Measurements from ENCODE around the gene SHD.
A peak's percentile ranks its signal among the peaks of the same experiment; 100 is the strongest.
"Not testable (repeated sequence)": the region's sequence is repeated elsewhere in the genome, so short reads cannot be mapped to it uniquely, and the experiment has no call there.

SHD gene

DNA sequence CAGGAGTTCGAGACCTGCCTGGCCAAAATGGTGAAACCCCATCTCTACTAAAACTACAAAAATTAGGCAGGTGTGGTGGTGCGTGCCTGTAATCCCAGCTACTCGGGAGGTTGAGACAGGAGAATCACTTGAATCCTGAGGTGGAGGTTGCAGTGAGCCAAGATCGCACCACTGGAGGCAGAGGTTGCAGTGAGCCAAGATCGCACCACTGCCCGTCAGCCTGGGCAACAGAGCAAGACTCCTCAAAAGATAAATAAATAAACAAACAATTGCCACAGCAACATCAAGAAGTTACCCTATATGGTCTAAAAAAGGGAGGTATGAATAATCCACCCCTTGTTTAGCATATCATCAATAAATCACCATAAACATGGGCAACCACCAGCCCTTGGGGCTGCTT lies 33.1 kb upstream of the SHD start:
- not testable (repeated sequence) for H3K27me3 ChIP-seq (ENCODE audit: insufficient read depth, low read length); H3K9me3 ChIP-seq (ENCODE audit: insufficient read depth, low read depth, low read length); H3K4me1 ChIP-seq (ENCODE audit: insufficient read depth, low read length)
- peak overlapping the region; percentile 89; the same call in 1 of the 2 replicates for H3K9ac ChIP-seq (ENCODE audit: low read depth, low read length)
- peaks cover 25% of the 10 kb centered on the region for H3K36me3 ChIP-seq (ENCODE audit: insufficient read depth, low read depth, low read length)
- H3K4me3 ChIP-seq (ENCODE audit: low read length), result peak overlapping the region; percentile 85; the same call in 1 of the 2 replicates
- H3K27ac ChIP-seq (ENCODE audit: low read length), result peak overlapping the region; percentile 46

DNA sequence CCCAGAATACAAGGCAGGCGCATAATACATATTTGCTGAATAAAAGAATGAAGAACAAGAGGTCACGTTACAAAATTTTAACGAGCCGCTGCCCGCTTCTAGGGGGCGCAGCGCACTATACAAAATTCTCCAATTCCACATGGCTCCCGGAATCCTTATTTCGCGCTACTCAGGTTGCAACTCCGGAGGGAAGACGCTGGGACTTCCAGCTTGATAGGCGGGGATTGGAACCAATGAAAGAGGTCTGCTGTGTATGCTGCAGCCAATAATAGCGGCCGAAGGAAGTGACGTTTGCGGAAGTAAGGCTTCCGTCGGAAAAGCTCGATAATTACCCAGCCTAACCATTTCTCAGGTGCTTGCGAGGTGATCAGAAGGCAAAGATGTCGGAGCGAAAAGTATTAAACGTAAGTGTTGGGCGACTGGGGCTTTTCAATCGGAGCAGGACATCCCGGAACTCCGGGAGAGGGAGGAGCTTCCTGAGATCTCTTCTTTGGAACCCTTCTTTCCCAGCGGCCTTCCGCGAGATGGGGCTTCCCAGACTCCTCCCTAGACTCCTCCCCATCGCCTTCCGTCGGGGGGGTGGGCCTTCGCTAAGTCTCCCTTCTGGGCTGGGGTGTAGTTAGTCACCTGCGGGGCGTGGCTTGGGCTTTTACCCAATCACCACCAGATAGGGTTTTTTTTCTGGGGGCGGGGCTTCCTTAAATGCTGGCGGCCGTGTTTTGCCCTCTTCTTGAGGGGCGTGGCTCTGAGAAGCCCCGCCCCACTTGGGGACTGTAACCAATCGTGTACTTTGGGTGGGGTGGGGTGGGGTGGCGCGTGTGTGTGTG lies 32.1 kb upstream of the SHD start, which contains the start of gene YJU2:
Gene YJU2, plus strand, starts transcription at position 314 of the 827 bp plus-strand sequence. Its CDS starts 67 bp downstream, at position 381.
- peak within 1 kb of the TSS; percentile 80 for H3K27ac ChIP-seq (ENCODE audit: low read length)
- no peaks in the 10 kb centered on the region; the same call in 1 of the 2 replicates for H3K4me1 ChIP-seq (ENCODE audit: insufficient read depth, low read length)
- peak within 1 kb of the TSS; percentile 85 for H3K4me3 ChIP-seq (ENCODE audit: low read length)
- peak within 1 kb of the TSS; percentile 89 for H3K9ac ChIP-seq (ENCODE audit: low read depth, low read length)
- H3K27me3 ChIP-seq (ENCODE audit: insufficient read depth, low read length), result 0 out of 2 replicates have a peak, but pooled peaks cover 1% of the 10 kb centered on the region
- no peaks in the 10 kb centered on the region; the same call in 1 of the 2 replicates for H3K9me3 ChIP-seq (ENCODE audit: insufficient read depth, low read depth, low read length)
- peaks cover 36% of the 10 kb centered on the region for H3K36me3 ChIP-seq (ENCODE audit: insufficient read depth, low read depth, low read length)

DNA sequence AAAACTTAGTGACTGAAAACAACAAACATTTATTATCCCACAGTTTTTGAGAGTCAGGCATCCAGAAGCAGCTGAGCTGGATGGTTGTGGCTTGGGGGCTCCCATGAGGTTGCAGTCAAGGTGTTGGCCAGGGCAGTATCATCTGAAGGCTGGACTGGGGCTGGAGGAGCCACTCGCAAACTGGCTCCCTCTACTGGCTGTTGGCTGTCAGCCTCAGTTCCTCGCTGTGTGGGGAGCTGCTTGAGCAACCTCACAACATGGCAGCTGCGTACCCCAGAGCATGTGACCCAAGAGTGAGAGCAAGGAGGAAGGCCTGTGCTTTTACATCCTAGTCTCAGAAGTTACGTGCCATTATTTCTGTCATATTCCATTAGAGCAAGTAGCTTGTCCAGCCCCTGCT lies 22.5 kb upstream of the SHD start:
- no peak overlapping the region for H3K4me3 ChIP-seq (ENCODE audit: low read length)
- H3K36me3 ChIP-seq (ENCODE audit: insufficient read depth, low read depth, low read length), result peaks cover 66% of the 10 kb centered on the region
- H3K9me3 ChIP-seq (ENCODE audit: insufficient read depth, low read depth, low read length), result peaks cover 6% of the 10 kb centered on the region; the same call in 1 of the 2 replicates
- H3K27me3 ChIP-seq (ENCODE audit: insufficient read depth, low read length), result no peaks in the 10 kb centered on the region
- H3K9ac ChIP-seq (ENCODE audit: low read depth, low read length), result no peak overlapping the region
- H3K27ac ChIP-seq (ENCODE audit: low read length), result no peak overlapping the region
- H3K4me1 ChIP-seq (ENCODE audit: insufficient read depth, low read length), result no peaks in the 10 kb centered on the region

DNA sequence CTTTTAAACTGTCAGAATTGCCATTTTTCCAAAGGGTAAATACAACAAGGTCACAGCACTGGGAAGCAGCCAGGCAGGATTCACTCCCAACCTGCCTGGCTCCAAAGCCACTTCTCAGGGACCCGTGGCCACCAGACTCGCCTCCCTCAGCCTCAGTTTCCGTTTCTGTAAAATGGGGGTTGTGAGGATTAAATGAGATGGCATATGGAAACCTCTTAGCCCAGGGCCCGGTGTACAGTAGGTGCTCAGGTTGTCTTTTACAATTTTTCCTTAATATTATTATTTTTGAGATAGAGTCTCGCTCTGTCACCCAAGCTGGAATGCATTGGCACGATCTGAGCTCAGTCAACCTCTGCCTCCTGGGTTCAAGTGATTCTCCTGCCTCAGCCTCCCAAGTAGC lies 22.0 kb upstream of the SHD start:
- no peak overlapping the region for H3K27ac ChIP-seq (ENCODE audit: low read length)
- H3K36me3 ChIP-seq (ENCODE audit: insufficient read depth, low read depth, low read length), result peaks cover 62% of the 10 kb centered on the region
- H3K4me1 ChIP-seq (ENCODE audit: insufficient read depth, low read length), result no peaks in the 10 kb centered on the region
- H3K4me3 ChIP-seq (ENCODE audit: low read length), result no peak overlapping the region
- peaks cover 6% of the 10 kb centered on the region; the same call in 1 of the 2 replicates for H3K9me3 ChIP-seq (ENCODE audit: insufficient read depth, low read depth, low read length)
- H3K9ac ChIP-seq (ENCODE audit: low read depth, low read length), result no peak overlapping the region
- H3K27me3 ChIP-seq (ENCODE audit: insufficient read depth, low read length), result no peaks in the 10 kb centered on the region

DNA sequence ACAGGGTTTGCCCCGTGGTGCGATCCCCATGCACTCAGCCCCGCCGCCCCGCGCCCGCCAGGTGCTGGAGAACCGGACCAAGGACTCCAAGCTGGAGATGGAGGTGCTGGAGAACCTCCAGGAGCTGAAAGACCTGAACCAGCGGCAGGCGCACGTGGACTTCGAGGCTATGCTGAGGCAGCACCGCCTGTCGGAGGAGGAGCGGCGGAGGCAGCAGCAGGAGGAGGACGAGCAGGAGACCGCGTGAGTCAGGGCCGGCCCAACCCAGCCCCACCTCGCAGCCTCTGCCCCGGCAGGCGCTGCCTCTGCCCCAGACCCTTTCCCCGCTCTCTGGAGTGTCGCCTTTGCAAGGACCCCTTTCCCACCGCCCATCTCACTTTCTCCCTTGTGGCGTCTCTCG lies 20.9 kb upstream of the SHD start:
- Histone ChIP-seq H3K36me3 (ENCODE audit: insufficient read depth, low read depth, low read length) (peaks cover 65% of the 10 kb centered on the region), H3K4me3 (ENCODE audit: low read length) (no peak overlapping the region), H3K9me3 (ENCODE audit: insufficient read depth, low read depth, low read length) (peaks cover 6% of the 10 kb centered on the region; the same call in 1 of the 2 replicates), H3K27ac (ENCODE audit: low read length) (no peak overlapping the region), H3K27me3 (ENCODE audit: insufficient read depth, low read length) (no peaks in the 10 kb centered on the region), H3K4me1 (ENCODE audit: insufficient read depth, low read length) (no peaks in the 10 kb centered on the region), H3K9ac (ENCODE audit: low read depth, low read length) (no peak overlapping the region)

DNA sequence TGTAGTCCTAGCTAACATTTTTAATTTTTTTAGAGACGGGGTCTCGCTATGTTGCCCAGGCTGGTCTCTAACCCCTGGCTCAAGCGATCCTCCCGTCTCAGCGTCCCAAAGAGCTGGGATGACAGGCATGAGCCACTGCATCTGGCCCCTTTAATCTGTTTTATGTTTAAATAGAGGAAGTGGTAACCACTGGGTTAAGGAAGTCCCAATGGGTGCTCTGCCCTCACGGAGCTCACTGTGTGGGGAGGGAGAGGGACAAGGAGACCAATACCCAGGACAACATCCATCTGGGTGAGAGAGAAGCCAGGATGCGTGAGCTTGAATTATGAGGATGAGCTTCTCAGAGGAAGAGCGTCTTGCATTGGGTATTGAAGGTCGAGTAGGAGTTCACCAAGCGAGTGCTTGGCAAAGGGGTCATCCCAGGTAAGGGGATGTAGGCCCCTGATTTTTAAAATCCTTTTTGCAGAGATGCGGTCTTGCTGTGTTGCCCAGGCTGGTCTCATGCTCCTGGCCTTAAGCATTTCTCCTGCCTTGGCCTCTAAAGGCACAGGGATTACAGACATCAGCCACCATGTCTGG lies 18.4 kb upstream of the SHD start:
- Histone ChIP-seq H3K27ac (ENCODE audit: low read length) (no peak overlapping the region), H3K36me3 (ENCODE audit: insufficient read depth, low read depth, low read length) (peaks cover 62% of the 10 kb centered on the region)

GRCh38 chr19:4264812-4265211 lies 14.3 kb upstream of the SHD start:
- H3K27ac ChIP-seq (ENCODE audit: low read length), result no peak overlapping the region
- no peaks in the 10 kb centered on the region for H3K4me1 ChIP-seq (ENCODE audit: insufficient read depth, low read length)
- H3K9ac ChIP-seq (ENCODE audit: low read depth, low read length), result no peak overlapping the region
- no peak overlapping the region for H3K4me3 ChIP-seq (ENCODE audit: low read length)
- H3K9me3 ChIP-seq (ENCODE audit: insufficient read depth, low read depth, low read length), result no peaks in the 10 kb centered on the region
- H3K27me3 ChIP-seq (ENCODE audit: insufficient read depth, low read length), result no peaks in the 10 kb centered on the region
- peaks cover 56% of the 10 kb centered on the region for H3K36me3 ChIP-seq (ENCODE audit: insufficient read depth, low read depth, low read length)

More for the DNA sequence above, 18.4 kb upstream of the SHD start:
- Histone ChIP-seq H3K27me3 (ENCODE audit: insufficient read depth, low read length) (no peaks in the 10 kb centered on the region), H3K9me3 (ENCODE audit: insufficient read depth, low read depth, low read length) (peaks cover 6% of the 10 kb centered on the region; the same call in 1 of the 2 replicates), H3K9ac (ENCODE audit: low read depth, low read length) (no peak overlapping the region), H3K4me1 (ENCODE audit: insufficient read depth, low read length) (no peaks in the 10 kb centered on the region), H3K4me3 (ENCODE audit: low read length) (no peak overlapping the region)

DNA sequence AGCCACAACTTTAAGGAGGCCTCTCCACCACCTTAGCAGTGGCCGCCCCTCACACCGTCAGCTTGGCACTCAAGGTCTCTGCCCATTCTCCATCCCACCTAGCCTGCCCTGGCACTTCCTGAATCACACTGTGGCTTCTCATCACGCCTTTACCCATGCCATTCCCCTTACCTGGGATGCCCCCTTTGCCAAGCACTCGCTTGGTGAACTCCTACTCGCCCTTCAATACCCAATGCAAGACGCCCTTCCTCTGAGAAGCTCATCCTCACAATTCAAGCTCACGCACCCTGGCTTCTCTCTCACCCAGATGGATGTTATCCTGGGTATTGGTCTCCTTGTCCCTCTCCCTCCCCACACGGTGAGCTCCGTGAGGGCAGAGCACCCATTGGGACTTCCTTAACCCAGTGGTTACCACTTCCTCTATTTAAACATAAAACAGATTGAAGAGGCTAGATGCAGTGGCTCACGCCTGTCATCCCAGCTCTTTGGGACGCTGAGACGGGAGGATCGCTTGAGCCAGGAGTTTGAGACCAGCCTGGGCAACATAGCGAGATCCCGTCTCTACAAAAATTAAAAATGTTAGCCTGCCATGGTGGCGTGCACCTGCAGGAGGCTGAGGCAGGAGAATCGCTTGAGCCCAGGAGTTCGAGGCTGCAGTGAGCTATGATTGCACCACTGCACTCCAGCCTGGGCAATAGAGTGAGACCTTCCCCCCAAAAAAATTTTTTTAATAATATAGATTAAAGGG lies 12.6 kb upstream of the SHD start:
- Histone ChIP-seq H3K9me3 (ENCODE audit: insufficient read depth, low read depth, low read length) (no peaks in the 10 kb centered on the region), H3K27me3 (ENCODE audit: insufficient read depth, low read length) (no peaks in the 10 kb centered on the region), H3K9ac (ENCODE audit: low read depth, low read length) (no peak overlapping the region), H3K4me1 (ENCODE audit: insufficient read depth, low read length) (no peaks in the 10 kb centered on the region), H3K4me3 (ENCODE audit: low read length) (no peak overlapping the region), H3K36me3 (ENCODE audit: insufficient read depth, low read depth, low read length) (peaks cover 43% of the 10 kb centered on the region), H3K27ac (ENCODE audit: low read length) (no peak overlapping the region)

- Histone ChIP-seq H3K9ac (ENCODE audit: low read depth, low read length) (no peak overlapping the region), H3K27me3 (ENCODE audit: insufficient read depth, low read length) (no peaks in the 10 kb centered on the region), H3K4me1 (ENCODE audit: insufficient read depth, low read length) (no peaks in the 10 kb centered on the region), H3K9me3 (ENCODE audit: insufficient read depth, low read depth, low read length) (no peaks in the 10 kb centered on the region), H3K27ac (ENCODE audit: low read length) (no peak overlapping the region), H3K4me3 (ENCODE audit: low read length) (no peak overlapping the region), H3K36me3 (ENCODE audit: insufficient read depth, low read depth, low read length) (peaks cover 41% of the 10 kb centered on the region)
Observed at GRCh38 chr19:4267101-4267900, 11.8 kb upstream of the SHD start.

DNA sequence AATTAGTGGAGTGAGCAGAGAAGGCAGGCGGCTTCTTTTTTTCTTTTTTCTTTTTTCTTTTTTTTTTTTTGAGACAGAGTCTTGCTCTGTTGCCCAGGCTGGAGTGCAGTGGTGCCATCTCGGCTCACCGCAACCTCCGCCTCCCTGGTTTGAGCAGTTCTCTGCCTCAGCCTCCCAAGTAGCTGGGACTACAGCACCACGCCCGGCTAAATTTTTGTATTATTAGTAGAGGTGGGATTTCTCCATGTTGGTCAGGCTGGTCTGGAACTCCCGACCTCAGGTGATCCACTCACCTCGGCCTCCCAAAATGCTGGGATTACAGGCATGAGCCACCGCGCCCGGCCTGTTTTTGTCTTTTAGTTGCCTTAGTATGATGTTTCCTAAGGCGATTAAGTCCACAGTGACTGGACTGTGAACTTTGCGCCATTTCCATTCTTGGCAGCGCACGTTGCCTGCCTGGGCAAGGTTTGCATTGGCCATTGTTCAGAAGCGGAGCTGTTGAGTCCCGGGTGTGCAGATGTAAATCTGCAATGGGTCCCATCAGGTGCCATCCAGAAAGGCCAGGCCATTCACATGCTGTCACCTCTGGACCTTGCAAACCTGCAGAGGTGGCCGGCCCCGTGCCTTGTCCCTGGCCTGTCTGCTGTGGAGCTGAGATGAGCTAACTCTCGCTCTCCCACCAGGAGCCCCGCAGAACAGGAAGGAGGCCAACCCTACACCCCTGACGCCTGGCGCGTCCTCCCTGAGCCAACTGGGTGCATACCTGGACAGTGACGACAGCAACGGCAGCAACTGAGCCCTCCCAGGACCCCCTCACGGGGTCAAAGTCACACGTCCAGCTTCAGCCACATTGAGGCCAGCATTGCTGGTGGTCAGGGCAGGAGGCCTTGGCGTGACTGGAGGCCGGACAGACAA lies 10.9 kb upstream of the SHD start:
- no peaks in the 10 kb centered on the region for H3K27me3 ChIP-seq (ENCODE audit: insufficient read depth, low read length)
- peaks cover 32% of the 10 kb centered on the region for H3K36me3 ChIP-seq (ENCODE audit: insufficient read depth, low read depth, low read length)
- no peak overlapping the region for H3K27ac ChIP-seq (ENCODE audit: low read length)
- H3K4me1 ChIP-seq (ENCODE audit: insufficient read depth, low read length), result no peaks in the 10 kb centered on the region
- H3K4me3 ChIP-seq (ENCODE audit: low read length), result no peak overlapping the region
- H3K9me3 ChIP-seq (ENCODE audit: insufficient read depth, low read depth, low read length), result no peaks in the 10 kb centered on the region
- no peak overlapping the region for H3K9ac ChIP-seq (ENCODE audit: low read depth, low read length)

All from iPS-20b (cell line).